Activated CD4-positive, alpha-beta T cell treated with anti-CD3 and anti-CD28 coated beads, Interleukin-2, amount 50 U/mL, for 48 hours (primary cell): ENCODE measurements around the gene PLEKHM1.

Experiments used
- DNase-seq, 2 experiments: peaks; one replicate each; pipeline ENCODE4 v3.0.0-alpha.2; 2020

Gene PLEKHM1

GRCh38 chr17:45425125-45425983, 65.2 kb downstream of the PLEKHM1 start:
- no peak for DNase-seq

- DNase-seq = no peak
These were observed 65.8 kb downstream of the PLEKHM1 start for GRCh38 chr17:45424769-45425124.

GRCh38 chr17:45423975-45424335, 66.6 kb downstream of the PLEKHM1 start:
- DNase-seq = no peak

GRCh38 chr17:45423304-45423974, 67.1 kb downstream of the PLEKHM1 start:
- no peak for DNase-seq

- DNase-seq = no peak
These were observed 75.3 kb downstream of the PLEKHM1 start for GRCh38 chr17:45414990-45415881.

- DNase-seq = no peak
These were observed 77.0 kb downstream of the PLEKHM1 start for GRCh38 chr17:45413498-45413923.

GRCh38 chr17:45411348-45412105, 79.0 kb downstream of the PLEKHM1 start:
- DNase-seq = no peak

GRCh38 chr17:45410144-45411091, 80.1 kb downstream of the PLEKHM1 start:
- peak; percentile 68 to 74 for DNase-seq

- DNase-seq = peak; percentile 21 to 29
These were observed 80.9 kb downstream of the PLEKHM1 start for GRCh38 chr17:45409659-45410076.

GRCh38 chr17:45408611-45409421, 81.7 kb downstream of the PLEKHM1 start:
- no peak for DNase-seq

GRCh38 chr17:45406107-45406506, 84.4 kb downstream of the PLEKHM1 start:
- DNase-seq = no peak

GRCh38 chr17:45405250-45406086, 85.1 kb downstream of the PLEKHM1 start:
- no peak for DNase-seq

- no peak for DNase-seq
These were observed 85.7 kb downstream of the PLEKHM1 start for GRCh38 chr17:45404870-45405249.

- no peak for DNase-seq
These were observed 86.5 kb downstream of the PLEKHM1 start for GRCh38 chr17:45403906-45404490.

- DNase-seq = no peak
These were observed 87.6 kb downstream of the PLEKHM1 start for GRCh38 chr17:45402916-45403315.

- no peak for DNase-seq
These were observed 91.7 kb downstream of the PLEKHM1 start for GRCh38 chr17:45398800-45399199.

GRCh38 chr17:45397796-45398195, 92.7 kb downstream of the PLEKHM1 start:
- DNase-seq = no peak

GRCh38 chr17:45396496-45397205, 93.9 kb downstream of the PLEKHM1 start:
- no peak for DNase-seq
